EH (cell line): ENCODE results near the gene PRSS35.
A peak's percentile ranks its signal among the peaks of the same experiment; 100 is the strongest.
"Not testable (repeated sequence)": the region's sequence is repeated elsewhere in the genome, so short reads cannot be mapped to it uniquely, and the experiment has no call there.

Experiments
- DNase-seq: peaks from one replicate; pipeline ENCODE4 v3.0.0-alpha.2; 2015; ENCODE audit warnings: low read depth

PRSS35 gene, protein sequence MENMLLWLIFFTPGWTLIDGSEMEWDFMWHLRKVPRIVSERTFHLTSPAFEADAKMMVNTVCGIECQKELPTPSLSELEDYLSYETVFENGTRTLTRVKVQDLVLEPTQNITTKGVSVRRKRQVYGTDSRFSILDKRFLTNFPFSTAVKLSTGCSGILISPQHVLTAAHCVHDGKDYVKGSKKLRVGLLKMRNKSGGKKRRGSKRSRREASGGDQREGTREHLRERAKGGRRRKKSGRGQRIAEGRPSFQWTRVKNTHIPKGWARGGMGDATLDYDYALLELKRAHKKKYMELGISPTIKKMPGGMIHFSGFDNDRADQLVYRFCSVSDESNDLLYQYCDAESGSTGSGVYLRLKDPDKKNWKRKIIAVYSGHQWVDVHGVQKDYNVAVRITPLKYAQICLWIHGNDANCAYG

GRCh38 chr6:83511901-83512681 is at the start of gene PRSS35:
Gene PRSS35 (plus strand): TSS chr6:83512534. CDS start chr6:83523442, 10,908 bp downstream.
- peak; percentile 52 for DNase-seq

- DNase-seq = no peak
Measured at GRCh38 chr6:83463886-83464285, 48.4 kb upstream of the PRSS35 start.

DNA sequence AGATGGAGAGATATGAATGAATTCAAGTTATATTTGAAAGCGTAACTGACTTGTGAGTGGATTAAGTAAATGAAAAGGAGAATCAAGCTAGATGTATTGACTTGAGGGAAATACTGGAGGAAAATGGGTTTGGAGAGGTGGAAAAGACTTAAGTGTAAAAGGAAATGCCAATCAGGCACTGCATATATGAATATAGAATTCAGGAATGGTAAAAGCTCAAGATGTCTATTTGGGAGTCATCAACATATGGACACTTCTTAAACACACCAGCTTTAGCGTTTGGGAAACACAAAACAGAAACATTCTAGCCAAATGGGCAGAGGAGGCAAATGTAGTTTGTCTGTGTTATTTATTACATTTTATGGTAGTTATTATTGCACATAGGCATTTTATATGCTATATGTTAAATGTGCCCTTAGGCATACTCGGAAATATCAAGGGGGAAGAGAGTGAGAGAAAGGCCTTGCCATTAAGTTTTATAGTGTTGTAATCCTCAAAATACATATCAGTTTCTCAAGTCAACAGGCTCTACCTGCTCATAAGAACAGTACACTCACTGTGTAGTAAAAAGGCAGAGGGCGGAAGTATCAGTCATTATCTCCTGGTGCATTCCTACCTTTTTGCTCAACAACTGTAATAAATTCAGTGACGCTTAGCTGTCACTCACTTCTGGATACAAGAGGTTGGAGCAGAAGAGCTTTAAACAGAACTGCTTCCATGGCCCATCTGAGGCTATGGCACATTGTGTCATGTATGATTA is 47.8 kb upstream of the PRSS35 start:
- no peak for DNase-seq

DNA sequence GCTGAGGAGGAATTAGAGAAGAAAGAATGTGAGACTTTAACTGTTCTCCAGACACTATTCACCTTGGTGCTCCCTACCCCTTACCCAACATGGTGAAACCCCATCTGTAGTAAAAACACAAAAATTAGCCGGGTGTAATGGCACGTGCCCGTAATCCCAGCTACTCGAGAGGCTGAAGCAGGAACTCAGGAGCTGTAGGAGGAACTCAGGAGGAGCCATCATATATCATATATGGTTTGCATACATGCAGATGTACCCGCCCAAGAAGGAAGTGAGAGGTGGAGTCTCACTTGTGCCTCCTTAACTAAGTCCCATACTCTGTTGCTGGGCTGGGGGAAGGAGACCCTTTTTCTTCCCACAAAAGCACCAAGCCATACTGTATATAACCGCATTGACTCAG is 46.0 kb upstream of the PRSS35 start:
- no peak for DNase-seq

DNA sequence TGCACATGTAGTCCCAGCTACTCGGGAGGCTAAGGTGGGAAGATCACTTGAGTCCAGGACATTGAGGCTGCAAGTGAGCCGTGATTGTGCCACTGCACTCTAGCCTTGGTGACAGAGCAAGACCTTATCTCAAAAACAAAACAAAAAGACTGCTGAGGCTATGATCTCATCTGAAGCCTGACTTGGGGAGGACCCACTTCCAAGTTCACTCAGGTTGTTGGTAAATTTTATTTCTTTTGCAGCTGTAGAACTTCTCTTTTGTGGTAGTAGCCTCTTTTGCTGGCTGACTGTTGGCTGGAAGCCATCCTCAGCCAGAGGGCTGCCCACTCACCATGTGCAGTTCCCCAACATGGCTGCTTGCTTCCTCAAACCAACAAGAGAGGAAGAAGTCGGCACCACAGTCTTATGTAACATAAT is 44.7 kb upstream of the PRSS35 start:
- DNase-seq = no peak

- DNase-seq = no peak
Measured at GRCh38 chr6:83470001-83470400, 42.3 kb upstream of the PRSS35 start.

- no peak for DNase-seq
Measured at GRCh38 chr6:83470587-83470986, 41.7 kb upstream of the PRSS35 start.

- no peak for DNase-seq
Measured at GRCh38 chr6:83472767-83473166, 39.6 kb upstream of the PRSS35 start.

GRCh38 chr6:83474309-83474708 is 38.0 kb upstream of the PRSS35 start:
- peak; percentile 6 for DNase-seq

DNA sequence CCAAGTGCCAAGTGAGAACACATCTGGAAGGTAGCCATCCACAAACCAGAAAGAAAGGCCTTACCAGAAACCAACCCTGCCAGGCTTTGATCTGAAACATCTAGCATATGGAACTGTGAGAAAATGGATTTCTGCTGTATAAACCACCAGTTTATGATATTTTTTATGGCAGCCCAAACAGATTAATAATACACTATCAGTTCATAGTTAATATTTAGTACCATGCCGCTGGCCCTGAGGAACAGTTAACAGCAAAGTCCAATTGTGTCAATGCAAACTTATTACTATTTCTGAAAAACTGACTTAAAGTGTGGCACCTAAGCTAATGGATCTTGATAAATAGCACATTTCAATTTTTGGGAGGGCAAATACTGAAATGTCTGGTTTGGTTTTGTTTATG is 35.4 kb upstream of the PRSS35 start:
- no peak for DNase-seq

DNA sequence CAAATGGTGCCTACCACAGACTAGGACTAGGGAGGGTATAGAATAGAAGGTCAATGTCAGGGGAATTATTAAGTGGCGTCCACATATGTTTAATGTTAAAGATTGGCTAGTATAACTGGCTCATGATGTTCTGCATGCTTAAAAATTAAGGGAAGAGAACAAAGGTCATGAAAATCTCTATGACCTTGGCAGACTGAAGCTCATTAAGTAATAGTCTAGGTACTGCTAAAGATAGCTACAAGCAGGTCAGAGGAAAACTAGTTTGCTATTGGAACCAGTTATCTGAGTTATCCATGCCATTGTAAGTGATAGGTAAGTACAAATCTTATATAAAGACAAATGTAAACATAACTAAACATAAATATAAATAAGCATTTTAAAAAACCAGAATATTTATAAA is 32.9 kb upstream of the PRSS35 start:
- DNase-seq = no peak

GRCh38 chr6:83480470-83480869 is 31.9 kb upstream of the PRSS35 start:
- DNase-seq = no peak

DNA sequence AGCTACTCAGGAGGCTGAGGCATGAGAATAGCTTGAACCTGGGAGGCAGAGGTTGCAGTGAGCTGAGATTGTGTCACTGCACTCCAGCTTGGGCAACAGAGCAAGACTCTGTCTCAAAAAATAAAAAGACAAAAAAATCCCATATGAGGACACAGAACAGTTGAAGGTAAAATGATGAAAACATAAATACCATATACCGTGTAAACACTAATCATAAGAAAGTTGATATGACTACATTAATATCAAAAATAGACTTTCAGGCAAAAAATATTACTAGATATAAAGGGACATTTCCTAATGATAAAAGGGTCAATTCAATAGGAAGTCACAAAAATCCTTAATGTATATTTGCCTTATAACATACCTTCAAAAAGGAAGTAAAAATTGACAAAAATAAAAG is 30.4 kb upstream of the PRSS35 start:
- not testable (repeated sequence) for DNase-seq

DNA sequence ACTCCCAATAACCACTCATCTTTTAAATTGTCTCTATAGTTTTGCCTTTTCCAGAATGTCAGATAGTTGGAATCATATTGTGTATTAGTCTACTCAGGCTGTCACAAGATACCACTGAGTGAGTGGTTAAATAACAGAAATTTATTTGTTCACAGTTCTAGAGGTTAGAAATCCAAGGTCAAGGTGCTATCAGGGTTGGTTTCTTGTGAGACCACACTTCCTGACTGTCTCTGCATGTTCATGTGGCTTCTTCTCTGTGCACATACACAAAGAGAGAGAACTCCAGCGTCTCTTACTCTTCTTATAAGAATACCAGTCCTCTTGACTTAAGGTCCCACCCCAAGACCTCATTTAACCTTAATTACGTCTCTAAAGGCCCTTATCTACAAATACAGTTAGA is 23.9 kb upstream of the PRSS35 start:
- no peak for DNase-seq

GRCh38 chr6:83488861-83489260 is 23.5 kb upstream of the PRSS35 start:
- DNase-seq = no peak

DNA sequence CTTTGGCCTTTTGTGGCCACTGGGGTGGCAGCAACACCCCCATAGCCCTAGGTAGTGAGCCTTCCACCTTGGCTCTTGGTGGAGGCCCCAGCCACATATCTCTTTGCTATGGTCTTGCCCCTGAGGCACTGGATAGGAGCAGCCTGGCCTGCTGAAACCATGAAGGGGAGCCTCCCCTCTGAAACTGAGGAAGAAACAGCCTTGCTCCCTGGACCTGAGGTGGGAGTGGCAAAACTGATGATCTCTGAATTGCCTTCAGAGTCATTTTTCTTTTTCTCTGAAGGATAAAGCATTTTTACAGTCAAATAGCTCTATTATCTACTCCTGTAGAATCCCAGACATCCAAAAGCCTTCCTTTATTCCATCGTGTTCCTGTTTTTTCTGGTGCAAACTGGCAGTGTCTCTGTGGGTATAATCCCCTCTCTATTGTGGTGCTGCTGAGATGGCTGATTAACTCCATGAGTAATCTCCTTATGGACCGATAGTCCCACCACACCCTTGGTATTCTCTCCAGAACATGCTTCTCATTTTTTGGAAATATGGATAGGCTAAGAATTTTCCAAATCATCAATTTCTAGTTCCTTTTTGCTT is 22.0 kb upstream of the PRSS35 start:
- DNase-seq = no peak

GRCh38 chr6:83505356-83505755 is 7.0 kb upstream of the PRSS35 start:
- DNase-seq = no peak

DNA sequence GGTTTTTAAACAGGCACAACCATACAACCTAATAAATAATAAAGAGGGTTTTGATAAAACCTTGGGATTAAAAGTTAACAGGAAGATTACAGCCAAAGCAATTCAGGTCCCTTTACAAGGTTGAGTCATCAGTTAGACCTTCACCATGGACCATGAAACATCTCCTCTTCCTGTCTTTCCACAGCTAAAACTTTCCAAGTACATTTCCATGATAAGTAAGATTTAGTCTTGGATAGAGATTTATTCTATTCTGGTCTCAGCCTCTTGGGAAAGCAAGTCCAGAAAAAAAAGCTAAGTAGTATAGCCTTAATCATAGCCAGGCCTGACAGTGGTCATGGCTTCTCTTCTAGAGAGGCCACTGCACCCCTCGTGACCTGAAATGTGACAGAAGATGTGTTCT is 2.9 kb upstream of the PRSS35 start:
- peak; percentile 57 for DNase-seq

GRCh38 chr6:83510791-83511190 is 1.5 kb upstream of the PRSS35 start:
- no peak for DNase-seq

DNA sequence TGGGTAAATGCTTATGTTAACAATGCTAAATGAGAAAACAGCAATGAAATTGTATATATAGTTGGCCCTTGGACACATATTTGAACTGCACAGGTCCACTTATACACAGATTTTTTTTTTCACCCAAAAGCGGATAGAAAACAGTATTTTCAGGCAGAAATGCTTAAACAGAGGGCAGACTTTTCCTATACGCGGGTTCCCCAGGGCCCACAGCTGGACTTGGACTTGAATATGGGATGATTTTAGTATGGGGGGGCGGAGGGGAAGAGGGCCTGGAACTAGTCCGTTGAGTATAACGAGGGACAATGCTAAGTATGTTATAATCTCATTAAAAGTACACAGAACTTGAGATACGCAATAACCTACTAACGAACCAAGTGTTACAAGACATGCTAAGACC is 1.1 kb upstream of the PRSS35 start:
- DNase-seq = no peak

DNA sequence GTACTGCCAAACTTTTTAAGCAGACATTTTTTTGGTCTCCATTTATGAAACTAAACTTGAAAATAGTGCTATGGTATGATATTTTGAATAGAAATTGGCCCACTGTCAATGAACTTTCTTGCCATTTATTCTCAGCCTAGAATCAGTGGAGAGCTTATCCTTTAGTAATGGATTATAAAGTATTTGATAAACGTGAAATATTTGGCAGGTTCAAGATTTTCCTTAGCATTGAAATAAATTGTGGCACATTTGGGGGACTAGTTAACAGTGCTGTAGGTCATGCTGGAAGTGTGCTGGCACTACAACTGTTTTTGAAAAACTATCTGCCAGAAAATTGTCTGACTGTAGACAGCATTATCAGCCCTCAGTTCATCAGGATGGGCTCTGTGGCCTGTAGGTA is 2.1 kb downstream of the PRSS35 start:
- no peak for DNase-seq

- peak; percentile 60 for DNase-seq
Measured at GRCh38 chr6:83514866-83515466, 2.6 kb downstream of the PRSS35 start.
